HFFc6 (cell line): ENCODE data around the gene TMEM59. TPM values are rescaled to one million over a fixed set of nuclear protein-coding genes. Genes with fewer than 3 reads are reported as not detected.
A peak's percentile ranks its signal among the peaks of the same experiment; 100 is the strongest.
"Not testable (repeated sequence)": the region's sequence is repeated elsewhere in the genome, so short reads cannot be mapped to it uniquely, and the experiment has no call there.

Experiments
- DNase-seq: peaks from one replicate; pipeline ENCODE4 v3.0.0-alpha.2; 2018
- H3K27ac Mint-ChIP-seq: 2 replicates; pipeline ENCODE4 v1.8.0; 2020; ENCODE audit warnings: mild to moderate bottlenecking, mixed read lengths
- H3K27me3 Mint-ChIP-seq: 2 replicates; pipeline ENCODE4 v1.8.0; 2021; ENCODE audit warnings: mild to moderate bottlenecking, moderate library complexity, mixed read lengths; ENCODE audit not compliant: insufficient read depth
- H3K36me3 Mint-ChIP-seq: 2 replicates; pipeline ENCODE4 v1.8.0; 2021; ENCODE audit warnings: low read depth, mixed read lengths
- H3K4me1 Mint-ChIP-seq: 2 replicates; pipeline ENCODE4 v1.8.0; 2020; ENCODE audit warnings: low read depth, mixed read lengths
- H3K4me3 Mint-ChIP-seq: 2 replicates; pipeline ENCODE4 v1.8.0; 2020; ENCODE audit warnings: mild to moderate bottlenecking, moderate library complexity, mixed read lengths
- H3K9me3 Mint-ChIP-seq: 2 replicates; pipeline ENCODE4 v1.8.0; 2020; ENCODE audit warnings: mild to moderate bottlenecking, mixed read lengths
- CTCF ChIP-seq: fragments of 200-600 bp; sonication (generic); IDR thresholded peaks from 2 replicates; pipeline ENCODE4 v1.5.0; 2021; ENCODE audit warnings: antibody characterized with exemption, mild to moderate bottlenecking
- total RNA-seq, 6 experiments: library from RNA; stranded (reverse); fragmentation: NEBNext Ultra II Directional; extraction: Animal tissue kit (Norgen Biotek cat#: 25700); gene quantifications; 2 replicates in 1 of 6; 3 replicates in 5 of 6; pipeline ENCODE4 v1.2.3, GENCODE V29; 2021

Gene TMEM59
- total RNA-seq, 6 experiments from 2014 or later: 282 to 460 (median 348) TPM

- no peaks in the 10 kb centered on the region for H3K36me3 Mint-ChIP-seq
These were observed 1.0 kb downstream of the TMEM59 start for GRCh38 chr1:54051933-54052430.

GRCh38 chr1:54050435-54050834 lies 2.6 kb downstream of the TMEM59 start:
- not testable (repeated sequence) for H3K27me3 Mint-ChIP-seq, H3K4me3 Mint-ChIP-seq, DNase-seq, H3K36me3 Mint-ChIP-seq, H3K9me3 Mint-ChIP-seq, H3K27ac Mint-ChIP-seq
- peaks cover 47% of the 10 kb centered on the region for H3K4me1 Mint-ChIP-seq

More at GRCh38 chr1:54051933-54052430, 1.0 kb downstream of the TMEM59 start:
- TF ChIP-seq CTCF: no peak
- H3K4me3 Mint-ChIP-seq: no peak overlapping the region
- H3K27ac Mint-ChIP-seq: no peak overlapping the region
- H3K27me3 Mint-ChIP-seq: no peaks in the 10 kb centered on the region
- H3K4me1 Mint-ChIP-seq: peaks cover 34% of the 10 kb centered on the region
- DNase-seq: no peak
- H3K9me3 Mint-ChIP-seq: no peaks in the 10 kb centered on the region

GRCh38 chr1:54047384-54048305 lies 5.4 kb downstream of the TMEM59 start:
- Mint-ChIP-seq H3K27ac (peak overlapping the region; percentile 55), H3K4me1 (peaks cover 37% of the 10 kb centered on the region), H3K4me3 (peak overlapping the region; percentile 51; the same call in 1 of the 2 replicates), H3K9me3 (no peaks in the 10 kb centered on the region), H3K36me3 (peaks cover 9% of the 10 kb centered on the region; the same call in 1 of the 2 replicates), H3K27me3 (no peaks in the 10 kb centered on the region)
- TF ChIP-seq CTCF: no peak
- peak; percentile 23 for DNase-seq

- no peak for DNase-seq
- Mint-ChIP-seq H3K9me3 (no peaks in the 10 kb centered on the region), H3K27me3 (no peaks in the 10 kb centered on the region), H3K36me3 (peaks cover 9% of the 10 kb centered on the region; the same call in 1 of the 2 replicates), H3K4me3 (peak overlapping the region; percentile 51; the same call in 1 of the 2 replicates), H3K4me1 (peaks cover 37% of the 10 kb centered on the region), H3K27ac (peak overlapping the region; percentile 55)
- TF ChIP-seq CTCF: no peak
These were observed 6.2 kb downstream of the TMEM59 start for GRCh38 chr1:54046671-54047383.

DNA sequence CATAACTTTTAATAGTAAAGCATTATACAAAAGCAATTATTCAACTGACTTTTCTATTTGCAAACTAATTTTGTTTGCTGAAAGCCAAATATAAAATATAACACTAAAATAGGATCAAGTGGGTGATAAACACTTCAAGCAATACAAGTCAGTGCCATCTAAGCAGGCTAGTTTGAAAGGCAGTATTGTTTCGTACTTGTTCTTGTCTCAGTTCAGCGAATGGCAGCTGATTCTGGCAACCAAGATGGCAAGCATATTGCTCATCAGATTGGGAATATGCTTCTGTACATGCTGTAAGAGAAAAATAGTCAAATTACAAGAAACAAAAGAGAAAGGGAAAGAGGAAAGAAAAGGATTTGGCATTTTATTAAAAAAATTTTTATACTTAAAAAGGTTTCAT lies 7.5 kb downstream of the TMEM59 start:
- H3K27ac Mint-ChIP-seq: no peak overlapping the region
- no peaks in the 10 kb centered on the region for H3K9me3 Mint-ChIP-seq
- TF ChIP-seq CTCF: no peak
- H3K4me3 Mint-ChIP-seq: no peak overlapping the region
- peaks cover 37% of the 10 kb centered on the region for H3K4me1 Mint-ChIP-seq
- H3K27me3 Mint-ChIP-seq: no peaks in the 10 kb centered on the region
- no peak for DNase-seq
- H3K36me3 Mint-ChIP-seq: peaks cover 9% of the 10 kb centered on the region; the same call in 1 of the 2 replicates
